ENCODE measurements around the gene MYOZ1.
"Not testable (repeated sequence)": the region's sequence is repeated elsewhere in the genome, so short reads cannot be mapped to it uniquely, and the experiment has no call there.

- TF ChIP-seq, protein P1, sequence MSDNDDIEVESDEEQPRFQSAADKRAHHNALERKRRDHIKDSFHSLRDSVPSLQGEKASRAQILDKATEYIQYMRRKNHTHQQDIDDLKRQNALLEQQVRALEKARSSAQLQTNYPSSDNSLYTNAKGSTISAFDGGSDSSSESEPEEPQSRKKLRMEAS (IDR thresholded peaks at IDR 0.05; ENCODE audit: low read depth, low read length), result not testable (repeated sequence)
- TF ChIP-seq, protein P2, sequence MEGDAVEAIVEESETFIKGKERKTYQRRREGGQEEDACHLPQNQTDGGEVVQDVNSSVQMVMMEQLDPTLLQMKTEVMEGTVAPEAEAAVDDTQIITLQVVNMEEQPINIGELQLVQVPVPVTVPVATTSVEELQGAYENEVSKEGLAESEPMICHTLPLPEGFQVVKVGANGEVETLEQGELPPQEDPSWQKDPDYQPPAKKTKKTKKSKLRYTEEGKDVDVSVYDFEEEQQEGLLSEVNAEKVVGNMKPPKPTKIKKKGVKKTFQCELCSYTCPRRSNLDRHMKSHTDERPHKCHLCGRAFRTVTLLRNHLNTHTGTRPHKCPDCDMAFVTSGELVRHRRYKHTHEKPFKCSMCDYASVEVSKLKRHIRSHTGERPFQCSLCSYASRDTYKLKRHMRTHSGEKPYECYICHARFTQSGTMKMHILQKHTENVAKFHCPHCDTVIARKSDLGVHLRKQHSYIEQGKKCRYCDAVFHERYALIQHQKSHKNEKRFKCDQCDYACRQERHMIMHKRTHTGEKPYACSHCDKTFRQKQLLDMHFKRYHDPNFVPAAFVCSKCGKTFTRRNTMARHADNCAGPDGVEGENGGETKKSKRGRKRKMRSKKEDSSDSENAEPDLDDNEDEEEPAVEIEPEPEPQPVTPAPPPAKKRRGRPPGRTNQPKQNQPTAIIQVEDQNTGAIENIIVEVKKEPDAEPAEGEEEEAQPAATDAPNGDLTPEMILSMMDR (IDR thresholded peaks at IDR 0.05; ENCODE audit: low read depth, low read length), result not testable (repeated sequence)
- TF ChIP-seq POLR2A (IDR thresholded peaks at IDR 0.05; ENCODE audit: extremely low read depth, insufficient read length); MYC (IDR thresholded peaks at IDR 0.05; ENCODE audit: low read depth, low read length): not testable (repeated sequence)
Measured at GRCh38 chr10:73664156-73665040, 23.1 kb upstream of the MYOZ1 start.

All from NB4 (cell line).